Upper lobe of left lung (tissue), 4 donors: ENCODE data around the gene ANO1.

Experiments
- CTCF ChIP-seq, 6 experiments: fragments of 450-650 bp in 4 of 6; fragments of 200-600 bp in 2 of 6; sonication (generic) in 2 of 6; IDR thresholded peaks; one replicate each; pipeline ENCODE4 v1.5.1; 2016 to 2019; ENCODE audit warnings: antibody characterized with exemption in 6 of 6
- EP300 ChIP-seq, 4 donors: sonication (generic); formaldehyde crosslinking; IDR thresholded peaks; one replicate each; pipeline ENCODE4 v1.5.1; 2017; ENCODE audit warnings: antibody characterized with exemption in 4 of 4, control low read depth in 2 of 4
- POLR2AphosphoS5 ChIP-seq, 2 donors: sonication (generic); formaldehyde crosslinking; IDR thresholded peaks; one replicate each; pipeline ENCODE4 v1.5.1; 2017; ENCODE audit warnings: antibody characterized with exemption in 2 of 2

GRCh38 chr11:70145071-70145470 lies 67.0 kb downstream of the ANO1 start:
- TF ChIP-seq CTCF (IDR thresholded peaks at IDR 0.05) = no peak
- no peak for TF ChIP-seq POLR2AphosphoS5 (IDR thresholded peaks at IDR 0.05)
- no peak for TF ChIP-seq EP300 (IDR thresholded peaks at IDR 0.05)
